GM18870 (cell line): ENCODE data around the gene SH3RF3.

ENCODE experiments used
- ATAC-seq: cut with Tn5 transposase; IDR thresholded peaks from one replicate; pipeline ENCODE4 v1.9.1; 2021; ENCODE audit warnings: moderate library complexity; ENCODE audit not compliant: unreplicated experiment

SH3RF3 gene

DNA sequence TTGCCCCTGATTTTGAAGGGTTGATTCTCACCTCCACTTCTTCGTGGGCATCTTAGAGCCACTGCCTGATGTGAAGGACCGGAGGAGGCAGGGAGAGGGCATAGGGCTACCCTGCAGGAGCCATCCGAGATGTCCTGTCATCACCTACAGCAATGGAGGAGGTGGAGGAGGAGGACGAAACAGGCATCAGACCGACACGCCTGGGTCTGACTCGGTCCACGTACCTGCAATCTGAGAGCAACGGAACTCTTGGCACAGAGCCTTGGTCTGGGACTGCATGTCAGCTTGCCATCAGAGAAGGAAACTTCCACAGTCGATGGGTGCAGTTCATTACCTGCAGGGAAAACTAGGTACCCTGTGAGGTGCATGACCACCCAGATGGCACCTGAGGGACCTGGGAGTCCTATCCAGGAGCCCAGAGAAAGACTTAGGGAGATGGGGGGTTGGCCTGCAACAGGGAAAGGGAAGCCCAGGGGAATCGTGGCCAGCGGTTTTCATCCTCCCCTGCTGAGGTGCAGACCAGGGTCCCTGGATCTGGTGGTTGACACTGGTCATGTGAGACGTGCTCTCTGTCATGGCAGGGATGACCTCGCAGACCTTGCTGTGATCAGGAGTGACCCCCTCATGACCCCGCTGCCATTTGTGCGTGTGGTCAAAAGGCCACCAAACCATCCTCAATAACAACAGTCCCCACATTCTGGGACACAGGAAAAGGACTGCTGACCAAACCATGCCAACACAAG, 293.9 kb downstream of the SH3RF3 start:
- ATAC-seq: no peak

GRCh38 chr2:109423556-109424359, 294.8 kb downstream of the SH3RF3 start:
- no peak for ATAC-seq

- ATAC-seq: no peak
Observed at GRCh38 chr2:109425411-109425810, 296.4 kb downstream of the SH3RF3 start.

GRCh38 chr2:109427661-109428091, 298.7 kb downstream of the SH3RF3 start:
- ATAC-seq: no peak

- no peak for ATAC-seq
Observed at GRCh38 chr2:109428281-109428680, 299.3 kb downstream of the SH3RF3 start.

- no peak for ATAC-seq
Observed at GRCh38 chr2:109428841-109429566, 300.0 kb downstream of the SH3RF3 start.

- no peak for ATAC-seq
Observed at GRCh38 chr2:109429567-109430328, 300.7 kb downstream of the SH3RF3 start.

DNA sequence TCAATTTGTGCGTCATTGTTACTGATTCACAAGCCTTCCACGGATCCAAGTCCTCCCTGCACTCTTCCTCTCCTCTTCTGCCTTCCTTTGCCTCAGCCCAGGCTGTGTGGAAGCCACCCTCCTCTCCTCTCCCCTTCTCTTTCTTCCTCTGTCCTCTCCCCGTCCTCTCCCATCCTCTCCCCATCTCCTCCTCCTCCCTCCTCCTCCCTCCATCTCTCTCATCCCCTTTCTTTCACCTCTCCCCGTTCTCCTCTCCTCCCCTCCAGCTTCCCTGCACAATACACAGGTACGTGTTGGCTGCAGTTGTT, 301.3 kb downstream of the SH3RF3 start:
- no peak for ATAC-seq

- ATAC-seq: no peak
Observed at GRCh38 chr2:109432421-109432820, 303.4 kb downstream of the SH3RF3 start.

GRCh38 chr2:109433486-109433885, 304.5 kb downstream of the SH3RF3 start:
- no peak for ATAC-seq

DNA sequence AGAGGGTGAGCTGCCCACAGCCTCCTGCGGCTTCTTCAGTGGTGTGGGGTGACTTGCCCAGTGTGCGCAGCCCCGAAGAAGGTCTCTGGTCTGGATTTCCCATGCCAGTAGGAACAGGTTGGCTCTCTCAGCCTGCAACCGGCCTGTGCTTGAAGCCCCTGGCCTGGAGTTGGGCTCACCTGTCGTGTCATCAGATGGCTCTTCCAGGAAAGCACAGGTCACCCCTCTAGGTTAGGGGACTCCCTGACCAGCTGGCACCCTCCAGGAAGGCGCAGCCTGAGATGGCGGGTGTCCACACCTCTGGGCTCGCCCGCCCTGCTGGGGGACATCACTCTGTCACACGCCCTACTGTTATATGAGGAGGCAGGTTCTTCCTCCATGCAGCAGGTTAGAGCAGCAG, 304.9 kb downstream of the SH3RF3 start:
- ATAC-seq: no peak

GRCh38 chr2:109434351-109434750, 305.3 kb downstream of the SH3RF3 start:
- no peak for ATAC-seq

- no peak for ATAC-seq
Observed at GRCh38 chr2:109435066-109435690, 306.2 kb downstream of the SH3RF3 start.

DNA sequence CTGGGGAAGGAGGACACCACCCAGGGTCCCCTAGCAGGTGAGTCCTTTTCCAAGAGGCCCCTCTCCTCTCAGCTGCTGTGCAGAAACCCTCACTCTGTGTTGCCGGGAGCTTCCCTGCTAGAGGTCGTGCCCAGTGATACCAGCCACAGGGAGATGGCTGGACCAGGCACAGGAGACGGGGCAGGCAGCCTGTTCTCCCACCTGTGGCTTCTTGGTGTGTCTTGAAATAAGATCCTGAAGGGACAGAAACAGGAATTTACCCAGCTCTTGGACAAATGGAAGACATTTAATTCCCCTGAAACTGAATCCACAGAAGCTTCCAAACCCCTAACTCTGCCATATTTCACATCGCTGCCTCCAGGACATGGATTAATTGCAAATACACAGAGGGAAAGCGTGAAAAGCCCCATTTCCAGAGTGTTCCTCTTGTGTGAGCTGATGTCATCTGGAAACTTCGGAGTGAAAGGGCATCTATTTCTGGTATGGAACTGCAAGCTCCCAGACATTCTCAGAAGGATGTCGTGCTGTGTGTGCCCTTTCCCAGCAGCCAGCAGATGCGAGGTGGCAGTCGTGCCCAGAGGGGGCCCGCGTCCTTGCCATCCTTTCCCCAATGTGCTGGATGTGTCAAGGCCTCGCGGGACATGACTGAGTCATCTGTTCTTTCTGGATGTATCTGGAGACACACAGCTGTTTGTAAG, 307.0 kb downstream of the SH3RF3 start:
- no peak for ATAC-seq

DNA sequence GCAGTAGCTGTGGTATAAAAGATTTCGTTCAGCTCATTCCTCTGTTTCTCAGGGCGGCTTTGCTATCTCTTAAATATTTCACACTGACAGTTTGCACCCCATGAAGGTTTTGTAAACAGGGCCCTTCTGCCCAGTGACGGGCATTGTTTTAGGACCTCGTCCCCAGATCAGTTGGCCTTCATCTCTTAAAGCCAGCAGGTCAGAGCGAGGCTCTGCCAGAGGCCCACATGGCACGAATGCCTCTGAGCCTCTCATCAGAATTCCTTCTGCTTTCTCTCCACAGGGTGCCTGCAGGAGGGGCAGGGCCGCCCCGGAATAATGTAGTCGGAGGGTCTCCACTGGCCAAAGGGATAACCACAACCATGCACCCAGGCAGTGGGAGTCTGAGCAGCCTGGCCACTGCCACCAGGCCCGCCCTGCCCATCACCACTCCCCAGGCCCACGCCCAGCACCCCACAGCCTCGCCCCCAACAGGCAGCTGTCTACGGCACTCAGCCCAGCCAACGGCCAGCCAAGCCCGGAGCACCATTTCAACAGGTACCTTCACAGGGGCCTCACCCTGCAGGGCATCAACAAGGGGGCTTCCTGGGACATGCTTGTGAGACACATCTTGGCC, 307.7 kb downstream of the SH3RF3 start:
- no peak for ATAC-seq

GRCh38 chr2:109437325-109438090, 308.5 kb downstream of the SH3RF3 start:
- ATAC-seq: no peak

- no peak for ATAC-seq
Observed at GRCh38 chr2:109438146-109438545, 309.1 kb downstream of the SH3RF3 start.

GRCh38 chr2:109438773-109439389, 309.9 kb downstream of the SH3RF3 start:
- ATAC-seq: no peak
